H9 (cell line): ENCODE data around the gene PPM1J. TPM values are rescaled to one million over a fixed set of nuclear protein-coding genes. Genes with fewer than 3 reads are reported as not detected.

Source experiments
- DNase-seq: peaks from one replicate; pipeline ENCODE4 v3.0.0-alpha.2; 2017
- H2AFZ ChIP-seq: one replicate; pipeline ENCODE4 v1.6.1; 2013; ENCODE audit warnings: mild to moderate bottlenecking, low read length, control low read depth, moderate library complexity
- H2AK5ac ChIP-seq: 2 replicates; pipeline ENCODE4 v1.6.1; 2013; ENCODE audit warnings: low read length, control low read depth, mixed read lengths; ENCODE audit not compliant: insufficient read length
- H2BK120ac ChIP-seq: one replicate; pipeline ENCODE4 v1.6.1; 2013; ENCODE audit warnings: low read depth, mild to moderate bottlenecking, low read length, control low read depth, inconsistent platforms; ENCODE audit not compliant: poor library complexity, severe bottlenecking
- H2BK12ac ChIP-seq: 2 replicates; pipeline ENCODE4 v1.6.1; 2013; ENCODE audit warnings: low read length, control low read depth, mixed read lengths, low read depth; ENCODE audit not compliant: insufficient read length
- H2BK15ac ChIP-seq: 2 replicates; pipeline ENCODE4 v1.6.1; 2013; ENCODE audit warnings: low read depth, low read length, control low read depth
- H2BK20ac ChIP-seq: one replicate; pipeline ENCODE4 v1.6.1; 2013; ENCODE audit warnings: low read depth, mild to moderate bottlenecking, low read length, control low read depth, inconsistent platforms; ENCODE audit not compliant: poor library complexity, severe bottlenecking
- H2BK5ac ChIP-seq: 2 replicates; pipeline ENCODE4 v1.6.1; 2013; ENCODE audit warnings: low read length, control low read depth, mixed read lengths; ENCODE audit not compliant: insufficient read length
- H3K14ac ChIP-seq: 2 replicates; pipeline ENCODE4 v1.6.1; 2013; ENCODE audit warnings: low read length, control low read depth; ENCODE audit not compliant: insufficient read depth
- H3K18ac ChIP-seq: 2 replicates; pipeline ENCODE4 v1.6.1; 2013; ENCODE audit warnings: low read depth, mild to moderate bottlenecking, mixed read lengths, low read length, control low read depth; ENCODE audit not compliant: insufficient read length
- H3K23ac ChIP-seq: 2 replicates; pipeline ENCODE4 v1.6.1; 2013; ENCODE audit warnings: low read length, control low read depth, mixed read lengths, low read depth; ENCODE audit not compliant: insufficient read length
- H3K23me2 ChIP-seq: 2 replicates; pipeline ENCODE4 v1.6.1; 2013; ENCODE audit warnings: low read depth, mild to moderate bottlenecking, mixed read lengths, low read length, control low read depth; ENCODE audit not compliant: insufficient read length, poor library complexity, severe bottlenecking
- H3K27ac ChIP-seq: 2 replicates; pipeline ENCODE4 v1.5.1; 2013; ENCODE audit warnings: low read length, control low read depth, mixed read lengths, low read depth; ENCODE audit not compliant: insufficient read length
- H3K27me3 ChIP-seq: 2 replicates; pipeline ENCODE4 v1.6.1; 2013; ENCODE audit warnings: low read length, control low read depth, inconsistent platforms; ENCODE audit not compliant: insufficient read depth
- H3K4ac ChIP-seq: 2 replicates; pipeline ENCODE4 v1.6.1; 2013; ENCODE audit warnings: low read depth, mild to moderate bottlenecking, control low read depth, inconsistent platforms, low read length, moderate library complexity
- H3K4me1 ChIP-seq: 2 replicates; pipeline ENCODE4 v1.6.1; 2013; ENCODE audit warnings: low read length, control low read depth, inconsistent platforms; ENCODE audit not compliant: insufficient read depth
- H3K4me2 ChIP-seq: 2 replicates; pipeline ENCODE4 v1.6.1; 2013; ENCODE audit warnings: low read length, control low read depth, mixed read lengths; ENCODE audit not compliant: insufficient read length, insufficient read depth
- H3K56ac ChIP-seq: 2 replicates; pipeline ENCODE4 v1.6.1; 2013; ENCODE audit warnings: low read depth, mild to moderate bottlenecking, mixed read lengths, low read length, control low read depth; ENCODE audit not compliant: insufficient read length
- H3K79me1 ChIP-seq: 2 replicates; pipeline ENCODE4 v1.6.1; 2013; ENCODE audit warnings: low read depth, mild to moderate bottlenecking, moderate library complexity, low read length, control low read depth, inconsistent platforms; ENCODE audit not compliant: insufficient read depth, poor library complexity, severe bottlenecking
- H3K79me2 ChIP-seq: 2 replicates; pipeline ENCODE4 v1.6.1; 2013; ENCODE audit warnings: low read length, control low read depth, inconsistent platforms; ENCODE audit not compliant: insufficient read depth
- H3K9ac ChIP-seq: 2 replicates; pipeline ENCODE4 v1.6.1; 2013; ENCODE audit warnings: low read length, control low read depth, mixed read lengths; ENCODE audit not compliant: insufficient read length; ENCODE audit errors: extremely low read depth
- H3K9me3 ChIP-seq: one replicate; pipeline ENCODE4 v1.6.1; 2013; ENCODE audit warnings: low read depth, low read length, inconsistent platforms; ENCODE audit not compliant: control insufficient read depth
- H3T11ph ChIP-seq: one replicate; pipeline ENCODE4 v1.6.1; 2013; ENCODE audit warnings: mild to moderate bottlenecking, low read length, control low read depth, inconsistent platforms
- H4K20me1 ChIP-seq: one replicate; pipeline ENCODE4 v1.6.1; 2013; ENCODE audit not compliant: control insufficient read depth, insufficient read length, insufficient read depth
- H4K5ac ChIP-seq: 2 replicates; pipeline ENCODE4 v1.6.1; 2013; ENCODE audit warnings: low read depth, mild to moderate bottlenecking, mixed read lengths, low read length, control low read depth; ENCODE audit not compliant: insufficient read length
- H4K8ac ChIP-seq: replicated peaks from 2 replicates; pipeline ENCODE4 v1.6.1; 2013; ENCODE audit warnings: low read length, control low read depth, mixed read lengths, low read depth; ENCODE audit not compliant: insufficient read length
- H4K91ac ChIP-seq: 2 replicates; pipeline ENCODE4 v1.6.1; 2013; ENCODE audit warnings: low read depth, mild to moderate bottlenecking, moderate library complexity, mixed read lengths, low read length, control low read depth; ENCODE audit not compliant: insufficient read length
- H3K27ac Mint-ChIP-seq, 3 experiments: 2 replicates in 2 of 3; 3 replicates in 1 of 3; pipeline ENCODE4 v1.8.0; 2020 to 2021; ENCODE audit warnings: mixed read lengths in 3 of 3, mild to moderate bottlenecking in 1 of 3, moderate library complexity in 1 of 3
- H3K27me3 Mint-ChIP-seq: 2 replicates; pipeline ENCODE4 v1.8.0; 2021; ENCODE audit warnings: low read depth, mild to moderate bottlenecking, moderate library complexity, mixed read lengths
- H3K36me3 Mint-ChIP-seq, 3 experiments: 2 replicates in 2 of 3; 3 replicates in 1 of 3; pipeline ENCODE4 v1.8.0; 2020 to 2021; ENCODE audit warnings: low read depth in 3 of 3, mixed read lengths in 3 of 3; ENCODE audit not compliant: insufficient read depth in 1 of 3
- H3K4me1 Mint-ChIP-seq, 2 experiments: 2 replicates each; pipeline ENCODE4 v1.8.0; 2020; ENCODE audit warnings: mixed read lengths in 2 of 2
- H3K4me3 Mint-ChIP-seq, 2 experiments: 2 replicates in 1 of 2; 3 replicates in 1 of 2; pipeline ENCODE4 v1.8.0; 2020 to 2021; ENCODE audit warnings: mild to moderate bottlenecking in 2 of 2, mixed read lengths in 2 of 2, moderate library complexity in 1 of 2
- H3K9me3 Mint-ChIP-seq, 2 experiments: 2 replicates in 1 of 2; 3 replicates in 1 of 2; pipeline ENCODE4 v1.8.0; 2020; ENCODE audit warnings: mild to moderate bottlenecking in 2 of 2, mixed read lengths in 2 of 2, moderate library complexity in 1 of 2
- WGBS: extraction: QIAGEN DNeasy Blood & Tissue Kit; methylation state at CpG from one replicate; pipeline ENCODE4 v1.1.7; 2013; ENCODE audit warnings: missing lambda C conversion rate, low lambda C conversion rate, mixed read lengths; ENCODE audit not compliant: insufficient read length; ENCODE audit errors: extremely low coverage; 5-methylcytosine and 5-hydroxymethylcytosine counted together
- total RNA-seq: library from RNA; stranded (reverse); gene quantifications from 2 replicates; pipeline ENCODE4 v1.2.1, GENCODE V29; 2021
- TF ChIP-seq, protein P1 (sequence below): fragments of 200-600 bp; sonication (generic); conservative IDR thresholded peaks from 3 replicates; pipeline ENCODE4 v1.8.0; 2021; ENCODE audit warnings: antibody characterized with exemption, mild to moderate bottlenecking

Gene PPM1J
- total RNA-seq, 1 experiment from 2014 or later = 12.7 TPM

GRCh38 chr1:112692681-112693080 lies 22.5 kb downstream of the PPM1J start:
- Histone ChIP-seq H2AK5ac (no peak overlapping the region), H3K23ac (no peak overlapping the region), H2BK120ac (no peak overlapping the region), H3K4me1 (no peaks in the 10 kb centered on the region), H4K8ac (no peak overlapping the region), H3K27ac (no peak overlapping the region), H3K27me3 (no peaks in the 10 kb centered on the region), H4K91ac (no peak overlapping the region), H4K5ac (no peak overlapping the region), H2BK5ac (no peak overlapping the region), H2BK12ac (no peak overlapping the region), H3K79me1 (no peaks in the 10 kb centered on the region), H2BK15ac (no peak overlapping the region), H3K14ac (no peak overlapping the region), H2BK20ac (no peak overlapping the region), H3K9me3 (no peaks in the 10 kb centered on the region), H4K20me1 (no peaks in the 10 kb centered on the region), H3K23me2 (no peaks in the 10 kb centered on the region), H3K9ac (no peak overlapping the region), H2AFZ (no peak overlapping the region), H3K56ac (no peak overlapping the region), H3K4ac (no peak overlapping the region), H3K79me2 (no peaks in the 10 kb centered on the region), H3K4me2 (no peak overlapping the region), H3T11ph (no peak overlapping the region), H3K18ac (no peak overlapping the region)
- no peak for DNase-seq
- H3K4me3 Mint-ChIP-seq = no peak overlapping the region
- WGBS = no CpG with 5 or more reads among the region's 5 CpGs
- peaks cover 0 to 9% of the 10 kb centered on the region in 2 experiments; a peak in 2 of 4 replicates for H3K4me1 Mint-ChIP-seq
- TF ChIP-seq, protein P1, sequence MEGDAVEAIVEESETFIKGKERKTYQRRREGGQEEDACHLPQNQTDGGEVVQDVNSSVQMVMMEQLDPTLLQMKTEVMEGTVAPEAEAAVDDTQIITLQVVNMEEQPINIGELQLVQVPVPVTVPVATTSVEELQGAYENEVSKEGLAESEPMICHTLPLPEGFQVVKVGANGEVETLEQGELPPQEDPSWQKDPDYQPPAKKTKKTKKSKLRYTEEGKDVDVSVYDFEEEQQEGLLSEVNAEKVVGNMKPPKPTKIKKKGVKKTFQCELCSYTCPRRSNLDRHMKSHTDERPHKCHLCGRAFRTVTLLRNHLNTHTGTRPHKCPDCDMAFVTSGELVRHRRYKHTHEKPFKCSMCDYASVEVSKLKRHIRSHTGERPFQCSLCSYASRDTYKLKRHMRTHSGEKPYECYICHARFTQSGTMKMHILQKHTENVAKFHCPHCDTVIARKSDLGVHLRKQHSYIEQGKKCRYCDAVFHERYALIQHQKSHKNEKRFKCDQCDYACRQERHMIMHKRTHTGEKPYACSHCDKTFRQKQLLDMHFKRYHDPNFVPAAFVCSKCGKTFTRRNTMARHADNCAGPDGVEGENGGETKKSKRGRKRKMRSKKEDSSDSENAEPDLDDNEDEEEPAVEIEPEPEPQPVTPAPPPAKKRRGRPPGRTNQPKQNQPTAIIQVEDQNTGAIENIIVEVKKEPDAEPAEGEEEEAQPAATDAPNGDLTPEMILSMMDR = no peak
- H3K27ac Mint-ChIP-seq = no peak overlapping the region; a peak in 1 of 7 replicates
- no peaks in the 10 kb centered on the region for H3K27me3 Mint-ChIP-seq
- H3K36me3 Mint-ChIP-seq = peaks cover 27 to 66% (median 65%) of the 10 kb centered on the region in 3 experiments; a peak in 6 of 7 replicates
- no peaks in the 10 kb centered on the region for H3K9me3 Mint-ChIP-seq
